Upper lobe of right lung (tissue), 1 donor: ENCODE measurements around the gene FAM168A. TPM values are rescaled to one million over a fixed set of nuclear protein-coding genes. Genes with fewer than 3 reads are reported as not detected.
A peak's percentile ranks its signal among the peaks of the same experiment; 100 is the strongest.

Experiments
- ATAC-seq: fragments of 200-7000 bp; cut with Tn5 transposase; one replicate; pipeline ENCODE4 v1.9.1; 2020; ENCODE audit warnings: mild to moderate bottlenecking, moderate library complexity
- DNase-seq: peaks from one replicate; pipeline ENCODE4 v3.0.0-alpha.2; 2020
- H3K27ac ChIP-seq: fragments of 200-600 bp; one replicate; pipeline ENCODE4 v1.8.0; 2022
- H3K27me3 ChIP-seq: fragments of 200-600 bp; one replicate; pipeline ENCODE4 v1.8.0; 2022; ENCODE audit warnings: mild to moderate bottlenecking
- H3K36me3 ChIP-seq: fragments of 200-600 bp; one replicate; pipeline ENCODE4 v1.8.0; 2022
- H3K4me1 ChIP-seq: fragments of 200-600 bp; one replicate; pipeline ENCODE4 v1.8.0; 2022
- H3K4me3 ChIP-seq: fragments of 200-600 bp; one replicate; pipeline ENCODE4 v1.8.0; 2022; ENCODE audit warnings: mild to moderate bottlenecking
- H3K9me3 ChIP-seq: fragments of 200-600 bp; one replicate; pipeline ENCODE4 v1.8.0; 2022
- CTCF ChIP-seq: fragments of 200-600 bp; IDR thresholded peaks from one replicate; pipeline ENCODE4 v1.8.0; 2022; ENCODE audit warnings: antibody characterized with exemption
- intact Hi-C: fragments of 100-400 bp; cut with DNase I; formaldehyde crosslinking; loops from one replicate; pipeline ENCODE4 v1.11.0; 2022
- total RNA-seq: library from RNA; stranded (reverse); fragmentation: NEBNext Ultra II Directional; extraction: Animal tissue kit (Norgen Biotek cat#: 25700); gene quantifications from one replicate; pipeline ENCODE4 v1.2.1, GENCODE V29; 2021
- donor health status: DM: no; HTN: yes; CAD: no; lungs with severe emphysema.

The FAM168A gene
- total RNA-seq, 1 donor from 2014 or later, result 30.7 TPM

GRCh38 chr11:73481626-73482025, 116.3 kb downstream of the FAM168A start:
- intact Hi-C loops, result no loop called here
- H3K9me3 ChIP-seq, result no peaks in the 10 kb centered on the region

GRCh38 chr11:73480677-73481076, 117.2 kb downstream of the FAM168A start:
- no peak for DNase-seq
- H3K36me3 ChIP-seq, result no peaks in the 10 kb centered on the region
- H3K4me1 ChIP-seq, result peaks cover 4% of the 10 kb centered on the region
- no peaks in the 10 kb centered on the region for H3K9me3 ChIP-seq
- no peak overlapping the region for H3K27ac ChIP-seq
- intact Hi-C loops, result no loop called here
- H3K27me3 ChIP-seq, result no peaks in the 10 kb centered on the region
- no peak overlapping the region for H3K4me3 ChIP-seq
- ATAC-seq, result peak; percentile 54
- no peak for TF ChIP-seq CTCF

More at GRCh38 chr11:73481626-73482025, 116.3 kb downstream of the FAM168A start:
- TF ChIP-seq CTCF, result no peak
- H3K27ac ChIP-seq, result no peak overlapping the region
- H3K27me3 ChIP-seq, result no peaks in the 10 kb centered on the region
- H3K4me3 ChIP-seq, result no peak overlapping the region
- no peak for ATAC-seq
- no peak for DNase-seq
- no peaks in the 10 kb centered on the region for H3K36me3 ChIP-seq
- H3K4me1 ChIP-seq, result peaks cover 4% of the 10 kb centered on the region

DNA sequence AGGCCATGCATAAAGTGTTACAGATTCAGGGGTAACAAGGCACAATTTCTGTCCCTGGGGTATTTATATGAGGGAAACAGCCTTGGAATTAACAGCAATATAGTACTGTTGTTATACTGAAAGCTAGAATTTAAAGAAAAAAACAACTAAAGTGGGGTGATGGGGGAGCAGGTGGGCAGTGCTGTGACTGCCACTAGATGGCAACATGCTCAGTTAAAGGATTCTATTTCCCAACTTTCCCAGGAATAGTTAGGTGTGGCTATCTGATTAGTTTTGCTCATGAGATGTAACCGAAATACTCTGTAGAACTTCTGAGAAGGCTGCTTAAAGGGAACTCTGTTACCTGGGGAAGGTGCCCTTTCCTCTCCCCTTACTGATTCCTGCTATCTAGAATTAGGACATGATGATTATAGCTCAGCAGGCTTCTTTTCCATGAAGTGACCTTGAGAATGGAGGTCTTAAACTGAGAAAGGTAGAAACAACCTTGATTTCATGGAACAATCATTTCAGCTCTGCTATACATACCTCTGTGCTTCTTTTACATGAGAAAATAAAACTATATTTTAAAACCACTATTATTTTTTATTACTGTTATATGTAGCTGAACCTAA, 119.1 kb downstream of the FAM168A start:
- H3K27me3 ChIP-seq, result no peaks in the 10 kb centered on the region
- no peak for DNase-seq
- H3K36me3 ChIP-seq, result no peaks in the 10 kb centered on the region
- no peak overlapping the region for H3K27ac ChIP-seq
- no peak overlapping the region for H3K4me3 ChIP-seq
- TF ChIP-seq CTCF, result peak; percentile 72
- no peaks in the 10 kb centered on the region for H3K9me3 ChIP-seq
- H3K4me1 ChIP-seq, result peaks cover 4% of the 10 kb centered on the region
- peak; percentile 84 for ATAC-seq
- intact Hi-C loops, result no loop called here

GRCh38 chr11:73477518-73477917, 120.4 kb downstream of the FAM168A start:
- Histone ChIP-seq H3K4me3 (no peak overlapping the region), H3K27me3 (no peaks in the 10 kb centered on the region), H3K9me3 (no peaks in the 10 kb centered on the region), H3K4me1 (peaks cover 4% of the 10 kb centered on the region), H3K27ac (no peak overlapping the region), H3K36me3 (no peaks in the 10 kb centered on the region)
- ATAC-seq (no peak), DNase-seq (no peak)
- no peak for TF ChIP-seq CTCF
- intact Hi-C loops, result no loop called here

GRCh38 chr11:73475549-73476095, 122.3 kb downstream of the FAM168A start:
- no peak for DNase-seq
- no peak overlapping the region for H3K27ac ChIP-seq
- no peaks in the 10 kb centered on the region for H3K27me3 ChIP-seq
- intact Hi-C loops, result no loop called here
- peaks cover 4% of the 10 kb centered on the region for H3K4me1 ChIP-seq
- no peak for TF ChIP-seq CTCF
- H3K36me3 ChIP-seq, result no peaks in the 10 kb centered on the region
- ATAC-seq, result no peak
- H3K4me3 ChIP-seq, result no peak overlapping the region
- H3K9me3 ChIP-seq, result no peaks in the 10 kb centered on the region
